Tibial nerve (tissue), 3 donors: ENCODE measurements around the gene MAP4K2.

Experiments used
- POLR2A ChIP-seq, 2 donors: fragments of 450-650 bp; IDR thresholded peaks; one replicate each; pipeline ENCODE4 v1.6.1; 2017; ENCODE audit warnings: antibody characterized with exemption in 2 of 2, mild to moderate bottlenecking in 2 of 2, moderate library complexity in 2 of 2
- TF ChIP-seq, protein P1 (sequence below), 5 experiments: fragments of 200-600 bp in 3 of 5; fragments of 450-650 bp in 2 of 5; sonication (generic) in 3 of 5; IDR thresholded peaks; one replicate each; pipeline ENCODE4 v1.5.1; 2016 to 2019; ENCODE audit warnings: antibody characterized with exemption in 5 of 5, mild to moderate bottlenecking in 3 of 5, moderate library complexity in 2 of 5

DNA sequence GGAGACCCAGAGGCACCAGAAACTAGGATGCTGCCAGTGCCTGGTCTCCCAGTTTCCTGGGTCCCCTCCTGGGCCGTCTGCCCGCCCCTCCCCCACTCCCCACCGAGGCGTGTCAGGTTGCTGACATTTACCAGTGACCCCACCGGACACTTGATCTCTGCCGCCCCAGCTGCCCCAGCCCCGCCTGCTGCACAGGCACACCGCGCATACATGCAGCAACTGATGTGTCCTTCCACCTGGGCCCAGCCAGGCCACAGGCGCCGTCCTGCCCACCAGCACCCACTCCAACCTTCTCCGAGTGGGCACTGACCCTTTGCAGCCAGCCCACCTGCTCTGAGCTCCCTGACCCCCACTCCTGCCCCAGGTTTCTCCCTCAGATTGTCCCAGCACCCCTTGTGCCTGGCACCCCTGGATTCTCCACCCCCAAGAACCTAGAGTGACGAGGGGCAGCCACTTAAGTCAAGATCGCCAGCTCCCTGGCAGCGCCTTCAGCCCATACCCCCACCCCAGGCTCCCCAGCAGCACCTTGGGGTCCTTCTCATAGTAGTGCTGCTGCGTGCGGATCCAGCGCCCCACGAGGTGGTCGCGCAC is 43.8 kb downstream of the MAP4K2 start:
- TF ChIP-seq, protein P1, sequence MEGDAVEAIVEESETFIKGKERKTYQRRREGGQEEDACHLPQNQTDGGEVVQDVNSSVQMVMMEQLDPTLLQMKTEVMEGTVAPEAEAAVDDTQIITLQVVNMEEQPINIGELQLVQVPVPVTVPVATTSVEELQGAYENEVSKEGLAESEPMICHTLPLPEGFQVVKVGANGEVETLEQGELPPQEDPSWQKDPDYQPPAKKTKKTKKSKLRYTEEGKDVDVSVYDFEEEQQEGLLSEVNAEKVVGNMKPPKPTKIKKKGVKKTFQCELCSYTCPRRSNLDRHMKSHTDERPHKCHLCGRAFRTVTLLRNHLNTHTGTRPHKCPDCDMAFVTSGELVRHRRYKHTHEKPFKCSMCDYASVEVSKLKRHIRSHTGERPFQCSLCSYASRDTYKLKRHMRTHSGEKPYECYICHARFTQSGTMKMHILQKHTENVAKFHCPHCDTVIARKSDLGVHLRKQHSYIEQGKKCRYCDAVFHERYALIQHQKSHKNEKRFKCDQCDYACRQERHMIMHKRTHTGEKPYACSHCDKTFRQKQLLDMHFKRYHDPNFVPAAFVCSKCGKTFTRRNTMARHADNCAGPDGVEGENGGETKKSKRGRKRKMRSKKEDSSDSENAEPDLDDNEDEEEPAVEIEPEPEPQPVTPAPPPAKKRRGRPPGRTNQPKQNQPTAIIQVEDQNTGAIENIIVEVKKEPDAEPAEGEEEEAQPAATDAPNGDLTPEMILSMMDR (IDR thresholded peaks at IDR 0.05) = no peak
- TF ChIP-seq POLR2A (IDR thresholded peaks at IDR 0.05) = no peak
